NCI-H146 (cell line): ENCODE data around the gene SYCP2L.
"Not testable (repeated sequence)": the region's sequence is repeated elsewhere in the genome, so short reads cannot be mapped to it uniquely, and the experiment has no call there.

Source experiments
- DNase-seq: peaks from one replicate; lab custom pipeline; 2025; lab: John Stamatoyannopoulos, UW

SYCP2L gene

DNA sequence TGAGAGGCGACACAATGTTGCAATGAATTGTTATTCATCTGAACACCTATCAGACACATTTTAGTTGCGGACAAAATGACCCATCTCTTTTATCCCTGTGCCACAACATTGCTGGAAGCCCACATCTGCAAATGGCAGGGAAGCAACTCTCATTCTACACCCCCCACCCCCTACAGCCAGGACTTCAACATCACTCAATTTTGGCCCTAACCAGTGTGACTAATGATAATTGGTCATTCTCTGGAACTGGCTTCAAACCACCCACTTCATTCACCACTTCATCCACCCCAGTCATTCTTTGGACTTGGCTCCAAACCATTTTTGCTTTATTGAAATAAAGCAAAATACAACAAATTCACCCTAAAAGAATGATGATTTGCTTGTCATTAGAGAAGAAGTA is 6.5 kb upstream of the SYCP2L start:
- DNase-seq: no peak

DNA sequence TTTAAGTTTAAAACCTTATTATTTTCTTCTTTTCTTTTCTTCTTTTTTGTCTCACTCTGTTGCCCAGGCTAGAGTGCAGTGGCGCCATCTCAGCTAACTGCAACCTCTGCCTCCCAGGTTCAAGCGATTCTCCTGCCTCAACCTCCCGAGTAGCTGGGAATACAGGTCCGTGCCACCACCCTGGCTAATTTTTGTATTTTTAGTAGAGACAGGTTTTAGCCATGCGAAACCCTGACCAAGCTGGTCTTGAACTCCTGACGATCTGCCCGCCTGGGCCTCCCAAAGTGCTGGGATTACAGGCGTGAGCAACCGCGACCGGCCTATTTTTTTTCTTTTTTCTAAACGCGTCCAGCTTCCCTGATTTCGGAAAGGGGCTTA is 4.6 kb upstream of the SYCP2L start:
- not testable (repeated sequence) for DNase-seq

GRCh38 chr6:10882657-10883171 is 4.1 kb upstream of the SYCP2L start:
- no peak for DNase-seq

DNA sequence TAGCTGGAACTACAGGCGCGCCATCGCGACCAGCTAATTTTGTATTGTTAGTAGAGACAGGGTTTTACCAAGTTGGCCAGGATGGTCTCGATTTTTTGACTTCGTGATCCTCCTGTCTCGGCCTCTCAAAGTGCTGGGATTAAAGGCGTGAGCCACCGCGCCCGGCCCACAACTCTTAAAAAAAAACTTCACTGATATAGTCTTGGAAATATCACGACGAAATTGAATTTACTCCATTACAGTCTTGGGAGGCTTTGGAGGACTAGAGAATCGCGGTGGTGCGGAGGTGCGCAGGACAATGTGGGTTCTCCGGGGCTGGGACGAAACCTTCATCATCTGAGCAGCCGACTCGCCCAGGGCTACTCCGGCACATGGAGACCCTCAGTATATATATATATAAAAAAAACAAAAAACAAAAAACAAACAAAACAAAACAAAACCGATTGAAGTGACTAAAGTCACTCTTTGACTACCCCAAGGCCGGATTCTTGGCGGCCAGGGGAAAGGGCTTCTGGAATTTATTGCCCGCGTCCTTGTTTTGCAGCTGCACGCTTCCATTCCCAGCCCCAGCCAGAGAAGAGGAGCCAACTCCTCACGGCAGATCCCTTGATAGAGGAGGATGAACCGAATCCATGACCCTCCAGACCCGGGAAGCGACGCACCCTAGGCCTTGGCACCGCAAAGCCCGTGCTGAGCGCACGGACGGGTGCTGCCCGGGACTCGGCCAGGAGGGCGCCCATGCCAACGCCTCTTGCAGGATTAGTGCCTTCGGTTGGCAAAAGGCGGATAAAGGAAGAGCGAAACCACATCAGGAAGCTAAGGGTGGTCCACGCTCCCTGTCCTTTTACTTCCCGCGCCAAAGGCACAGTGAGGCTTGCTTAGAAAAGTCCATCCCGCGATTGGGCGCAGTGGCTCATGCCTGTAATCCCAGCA is 3.3 kb upstream of the SYCP2L start:
- no peak for DNase-seq

GRCh38 chr6:10884245-10884972 is 2.4 kb upstream of the SYCP2L start:
- no peak for DNase-seq

DNA sequence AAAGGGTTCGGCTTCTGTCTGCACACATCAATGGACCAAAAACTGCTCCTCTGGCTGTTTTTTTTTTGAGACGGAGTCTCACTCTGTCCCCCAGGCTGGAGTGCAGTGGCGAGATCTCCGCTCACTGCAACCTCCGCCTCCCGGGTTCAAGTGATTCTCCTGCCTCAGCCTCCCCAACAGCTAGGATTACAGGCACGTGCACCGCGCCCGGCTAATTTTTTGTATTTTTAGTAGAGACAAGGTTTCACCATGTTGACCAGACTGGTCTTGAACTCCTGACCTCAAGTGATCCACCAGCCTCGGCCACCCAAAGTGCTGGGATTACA is 524 bp upstream of the SYCP2L start:
- not testable (repeated sequence) for DNase-seq

DNA sequence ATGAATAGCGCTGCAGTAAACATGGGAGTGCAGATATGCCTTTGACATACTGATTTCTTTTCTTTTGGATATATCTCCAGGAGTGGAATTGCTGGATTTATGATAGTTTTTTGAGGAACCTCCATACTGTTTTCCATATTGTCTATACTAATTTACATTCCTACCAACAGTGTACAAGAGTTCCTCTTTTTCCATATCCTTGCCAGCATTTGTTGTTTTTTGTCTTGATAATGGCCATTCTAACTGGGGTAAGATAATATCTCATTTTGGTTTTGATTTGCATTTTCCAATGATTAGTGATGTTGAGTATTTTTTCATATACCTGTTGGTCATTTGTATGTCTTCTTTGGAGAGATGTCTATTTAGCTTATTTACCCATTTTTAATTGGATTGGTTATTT is 3.3 kb downstream of the SYCP2L start:
- no peak for DNase-seq

- no peak for DNase-seq
Measured at GRCh38 chr6:10891960-10892359, 5.1 kb downstream of the SYCP2L start.

DNA sequence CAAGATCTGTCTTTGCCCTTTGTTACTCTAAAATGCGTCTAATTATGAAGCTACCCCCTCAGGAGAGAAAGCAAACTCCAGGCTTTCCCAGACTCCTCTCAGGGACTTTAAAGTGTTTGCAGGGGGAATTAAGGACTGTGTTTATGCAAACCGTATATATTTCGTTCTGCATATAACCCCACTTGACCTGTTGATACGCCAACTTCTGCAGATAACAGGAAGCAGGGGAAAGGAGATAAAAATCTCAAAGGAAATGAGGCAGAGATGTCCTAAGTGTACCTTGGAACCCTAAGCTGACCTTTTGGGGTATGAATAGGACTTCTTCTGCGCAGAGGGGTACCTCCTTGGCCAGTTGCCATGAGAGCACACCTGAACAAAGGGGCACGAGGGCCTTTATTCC is 8.1 kb downstream of the SYCP2L start:
- DNase-seq: no peak

DNA sequence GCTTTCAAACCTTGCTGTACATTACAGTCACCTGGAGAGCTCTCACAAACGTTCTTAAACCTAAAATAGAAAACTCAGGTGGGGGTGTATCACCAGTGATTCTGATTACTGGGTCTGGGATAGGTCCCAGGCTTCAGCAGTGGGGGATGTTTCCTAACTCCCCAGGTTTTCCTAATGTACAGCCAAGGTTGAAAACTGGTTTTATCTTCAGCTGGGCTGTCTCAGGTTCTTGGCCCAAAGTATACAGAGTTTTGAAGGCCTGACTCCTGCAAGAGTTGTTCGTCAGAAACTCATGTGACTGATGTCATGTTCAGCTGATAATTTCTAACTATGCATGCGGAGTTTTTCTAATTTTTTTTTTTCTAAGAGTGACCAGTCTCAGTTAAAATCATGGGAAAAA is 9.8 kb downstream of the SYCP2L start:
- no peak for DNase-seq

DNA sequence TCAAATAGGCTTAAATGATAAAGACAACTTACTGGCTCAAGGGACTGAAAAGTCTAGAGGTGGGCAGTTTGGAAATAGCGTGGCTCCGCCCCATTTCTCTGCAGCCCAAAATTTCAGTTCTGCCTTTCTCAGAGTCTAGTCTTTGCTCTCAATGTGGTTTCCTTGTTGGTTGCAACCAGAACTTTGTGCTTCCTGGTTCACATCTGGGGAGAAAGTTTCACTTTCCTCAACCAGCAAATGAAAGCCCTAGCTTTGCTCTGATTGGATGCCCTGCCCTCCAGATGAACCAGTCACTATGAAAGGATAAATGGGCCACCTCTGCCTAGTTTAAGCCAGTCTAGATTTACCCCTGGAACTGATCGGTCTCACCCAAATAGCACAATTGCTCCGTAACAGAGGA is 14.9 kb downstream of the SYCP2L start:
- no peak for DNase-seq

- no peak for DNase-seq
Measured at GRCh38 chr6:10904015-10904414, 17.2 kb downstream of the SYCP2L start.

GRCh38 chr6:10908228-10908627 is 21.4 kb downstream of the SYCP2L start:
- no peak for DNase-seq

DNA sequence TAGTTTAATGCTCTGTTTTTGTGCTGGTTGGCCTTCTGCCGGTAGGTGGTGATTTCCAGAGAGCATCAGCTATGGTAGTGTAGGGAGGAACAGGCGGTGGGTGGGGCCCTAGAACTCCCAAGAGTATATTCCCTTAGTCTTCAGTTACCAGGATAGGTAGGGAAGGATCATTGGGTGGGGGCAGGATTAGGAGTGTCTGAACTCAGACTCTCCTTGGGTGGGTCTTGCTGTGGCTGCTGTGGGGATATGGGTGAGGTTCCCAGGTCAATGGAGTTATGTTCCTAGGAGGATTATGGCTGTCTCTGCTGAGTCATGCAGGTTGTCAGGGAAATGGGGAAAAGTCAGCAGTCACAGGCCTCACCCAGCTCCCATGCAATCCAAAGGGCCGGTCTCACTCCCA is 32.7 kb downstream of the SYCP2L start:
- DNase-seq: not testable (repeated sequence)

DNA sequence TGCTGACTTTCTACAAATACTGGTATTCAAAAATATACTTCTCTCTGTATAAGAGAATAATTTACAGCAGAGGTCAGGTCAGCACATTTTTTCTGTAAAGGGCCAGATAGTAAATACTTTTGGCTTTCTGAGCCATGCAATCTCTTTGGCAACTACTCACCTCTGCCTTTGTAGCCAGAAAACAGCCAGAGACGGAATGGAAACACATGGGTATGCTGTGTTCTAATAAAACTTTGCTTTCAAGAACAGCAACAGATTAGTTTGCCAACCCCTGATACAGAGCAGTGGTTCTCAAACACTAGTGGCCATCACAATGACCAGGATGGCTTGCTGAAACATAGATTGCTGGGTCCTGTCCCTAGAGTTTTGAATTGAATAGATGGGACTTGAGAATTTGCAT is 46.3 kb downstream of the SYCP2L start:
- DNase-seq: no peak

- DNase-seq: no peak
Measured at GRCh38 chr6:10939840-10940239, 53.0 kb downstream of the SYCP2L start.

- no peak for DNase-seq
Measured at GRCh38 chr6:10945845-10946244, 59.0 kb downstream of the SYCP2L start.

DNA sequence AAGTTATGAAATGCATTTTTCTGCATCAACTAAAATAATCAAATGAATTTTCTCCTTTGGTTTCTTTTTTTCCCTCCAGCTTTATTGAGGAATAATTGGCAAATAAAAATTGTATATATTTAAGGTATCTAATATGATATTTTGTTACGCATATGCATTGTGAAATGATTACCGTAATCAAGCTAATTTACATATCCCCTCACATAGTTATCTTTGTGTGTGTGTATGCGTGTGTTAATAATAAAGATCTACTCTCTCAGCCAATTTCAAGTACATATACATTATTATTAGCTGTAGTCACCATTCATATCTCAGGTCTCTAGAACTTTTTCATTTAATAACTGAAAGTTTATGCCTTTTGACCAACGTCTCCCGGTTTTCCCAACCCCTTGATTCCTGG is 61.1 kb downstream of the SYCP2L start:
- no peak for DNase-seq

DNA sequence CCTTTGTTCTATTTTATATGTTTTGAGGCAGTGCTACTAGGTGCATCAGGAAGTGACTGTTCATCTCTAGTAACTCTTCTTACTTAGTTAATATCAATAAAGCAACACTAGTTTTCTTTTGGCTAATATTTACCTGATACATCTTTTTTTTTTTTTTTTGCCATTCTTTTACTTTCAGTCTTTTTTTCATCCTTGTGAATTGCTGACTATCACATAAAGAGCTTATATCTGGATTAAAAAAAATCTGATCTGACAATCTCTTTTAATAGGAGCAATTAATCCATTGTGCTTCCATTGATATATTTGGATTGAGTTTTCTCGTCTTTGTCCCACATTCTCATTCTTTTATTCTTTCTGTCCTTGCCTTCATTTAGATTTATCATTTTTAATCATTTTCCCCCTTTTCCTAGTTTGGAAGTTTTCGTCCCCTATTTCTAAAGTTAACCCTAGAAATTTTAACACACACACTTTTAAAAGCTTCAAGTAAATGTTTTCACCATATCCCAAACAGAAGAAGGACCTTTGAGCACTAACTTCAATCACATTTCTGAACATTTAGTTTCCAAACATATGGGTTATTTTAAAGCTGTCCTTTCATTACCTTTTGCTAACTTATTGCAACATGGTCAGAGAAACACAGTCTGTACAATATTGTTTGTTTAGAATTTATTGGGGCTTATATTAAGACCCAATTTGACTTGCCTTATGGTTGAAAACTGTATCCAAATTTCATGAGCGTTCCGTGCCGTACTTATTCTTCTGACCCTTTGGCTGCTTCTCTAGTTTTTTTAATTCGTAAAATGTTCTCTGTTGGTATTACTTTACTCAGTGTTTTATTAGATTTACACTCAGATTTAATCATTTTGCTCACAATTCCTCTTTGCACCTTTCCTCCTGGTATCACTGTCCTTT is 63.0 kb downstream of the SYCP2L start:
- no peak for DNase-seq

GRCh38 chr6:10951675-10952282 is 64.9 kb downstream of the SYCP2L start:
- DNase-seq: peak; percentile 10

GRCh38 chr6:10954590-10955010 is 67.7 kb downstream of the SYCP2L start:
- peak; percentile 76 for DNase-seq

GRCh38 chr6:10956776-10957175 is 69.9 kb downstream of the SYCP2L start:
- no peak for DNase-seq
